ENCODE results near the gene ENTREP1.

GRCh38 chr9:69334317-69334716, 9.3 kb downstream of the ENTREP1 start:
- TF ChIP-seq POLR2A (IDR thresholded peaks at IDR 0.05; ENCODE audit: low read depth, low read length), result no peak
- no peak for TF ChIP-seq POLR2AphosphoS5 (IDR thresholded peaks at IDR 0.05; ENCODE audit: low read depth, low read length)

Measured in GM12892 (cell line).